Globus pallidus (tissue), 1 donor: ENCODE results near the gene SAMD7.

Experiments used
- DNase-seq: peaks from one replicate; pipeline ENCODE4 v3.0.0-alpha.2; 2015; ENCODE audit warnings: low spot score

The SAMD7 gene, protein sequence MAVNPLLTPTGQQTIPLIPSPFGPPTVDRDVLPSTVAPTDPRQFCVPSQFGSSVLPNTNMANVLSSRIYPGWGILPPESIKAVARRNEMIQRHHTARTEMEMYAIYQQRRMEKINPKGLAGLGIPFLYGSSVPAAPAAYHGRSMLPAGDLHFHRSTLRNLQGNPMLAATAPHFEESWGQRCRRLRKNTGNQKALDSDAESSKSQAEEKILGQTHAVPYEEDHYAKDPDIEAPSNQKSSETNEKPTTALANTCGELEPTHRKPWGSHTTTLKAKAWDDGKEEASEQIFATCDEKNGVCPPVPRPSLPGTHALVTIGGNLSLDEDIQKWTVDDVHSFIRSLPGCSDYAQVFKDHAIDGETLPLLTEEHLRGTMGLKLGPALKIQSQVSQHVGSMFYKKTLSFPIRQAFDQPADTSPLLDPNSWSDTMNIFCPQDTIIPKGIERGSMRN

DNA sequence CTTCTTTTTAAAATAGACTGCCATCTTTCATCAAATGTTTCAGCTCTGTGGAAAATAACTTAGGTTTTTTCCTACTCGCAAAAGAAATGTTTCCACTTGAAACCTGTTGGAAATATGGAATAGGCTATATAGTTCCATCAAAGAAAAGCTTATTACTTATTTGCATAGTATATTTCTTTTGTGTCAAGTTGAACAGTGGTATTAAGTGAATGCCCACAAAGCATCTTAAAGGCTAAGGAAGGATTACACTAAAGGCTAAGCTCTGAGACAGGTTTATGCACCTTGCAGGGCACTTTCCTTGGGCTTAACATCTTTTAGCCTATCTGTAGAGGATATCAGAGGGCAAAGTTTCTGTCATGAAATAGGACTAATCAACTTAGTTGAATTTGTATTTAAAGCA, at the start of gene SAMD7:
SAMD7 (plus strand) TSS at position 301 of the 400 bp plus-strand sequence. CDS start 7,927 bp downstream, outside the sequence.
- no peak for DNase-seq

GRCh38 chr3:169861871-169862270, 49.5 kb upstream of the SAMD7 start:
- DNase-seq, result no peak

DNA sequence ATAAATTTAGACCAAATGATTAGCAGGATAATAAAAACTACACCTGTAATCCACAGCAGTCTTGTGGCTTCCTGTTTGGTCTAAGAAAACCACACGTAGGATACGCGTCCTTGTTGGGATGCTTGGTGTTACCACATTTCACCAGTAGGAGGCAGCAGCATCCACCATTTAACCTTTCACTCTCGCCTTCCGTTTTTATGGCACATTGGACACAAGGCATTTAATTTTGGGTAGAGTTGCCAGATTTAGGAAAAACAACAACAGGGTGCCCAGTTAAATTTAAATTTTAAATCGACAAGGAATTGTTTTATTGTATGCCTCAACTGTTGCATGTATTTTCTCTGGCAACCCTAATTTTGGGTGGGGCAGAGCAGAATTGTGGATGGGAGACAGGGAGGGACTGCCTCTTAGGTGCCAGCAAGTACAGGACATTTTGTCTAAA, 47.9 kb upstream of the SAMD7 start:
- peak; percentile 77 for DNase-seq

- DNase-seq, result no peak
These were observed 47.1 kb upstream of the SAMD7 start for GRCh38 chr3:169864270-169864669.

- no peak for DNase-seq
These were observed 46.1 kb upstream of the SAMD7 start for GRCh38 chr3:169865176-169865767.

DNA sequence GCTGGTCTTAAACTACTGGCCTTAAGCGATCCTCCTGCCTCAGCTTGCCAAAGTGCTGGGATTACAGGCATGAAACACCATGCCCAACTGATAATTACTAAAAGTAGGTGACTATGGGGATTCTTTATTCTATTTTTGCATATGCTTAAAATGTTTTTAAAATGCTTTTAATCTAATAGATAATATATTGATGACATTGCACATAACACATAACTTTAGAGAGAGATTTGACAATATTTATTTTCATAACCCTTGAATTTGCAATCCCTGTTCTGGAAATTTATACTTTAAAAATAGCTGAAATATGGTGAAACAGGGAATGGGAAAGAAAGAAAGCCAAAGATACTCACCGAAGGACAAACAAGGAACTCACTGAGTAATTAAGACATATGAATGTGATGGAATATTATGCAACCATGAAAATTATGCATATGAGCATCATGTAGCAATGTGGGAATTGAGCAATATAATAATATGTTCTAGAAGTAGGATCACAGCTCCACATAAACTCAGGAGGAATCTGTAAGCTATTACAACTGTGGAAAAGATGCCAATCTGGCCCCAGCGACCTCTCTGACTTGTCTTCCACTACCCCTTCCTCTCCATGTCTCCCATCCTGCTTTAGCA, 43.7 kb upstream of the SAMD7 start:
- DNase-seq, result no peak

GRCh38 chr3:169868369-169868768, 43.0 kb upstream of the SAMD7 start:
- DNase-seq, result no peak

GRCh38 chr3:169869484-169870220, 41.7 kb upstream of the SAMD7 start, which contains the start of gene LRRC31:
LRRC31 (minus strand) TSS chr3:169869935; CDS start chr3:169869807, 128 bp downstream.
- no peak for DNase-seq

DNA sequence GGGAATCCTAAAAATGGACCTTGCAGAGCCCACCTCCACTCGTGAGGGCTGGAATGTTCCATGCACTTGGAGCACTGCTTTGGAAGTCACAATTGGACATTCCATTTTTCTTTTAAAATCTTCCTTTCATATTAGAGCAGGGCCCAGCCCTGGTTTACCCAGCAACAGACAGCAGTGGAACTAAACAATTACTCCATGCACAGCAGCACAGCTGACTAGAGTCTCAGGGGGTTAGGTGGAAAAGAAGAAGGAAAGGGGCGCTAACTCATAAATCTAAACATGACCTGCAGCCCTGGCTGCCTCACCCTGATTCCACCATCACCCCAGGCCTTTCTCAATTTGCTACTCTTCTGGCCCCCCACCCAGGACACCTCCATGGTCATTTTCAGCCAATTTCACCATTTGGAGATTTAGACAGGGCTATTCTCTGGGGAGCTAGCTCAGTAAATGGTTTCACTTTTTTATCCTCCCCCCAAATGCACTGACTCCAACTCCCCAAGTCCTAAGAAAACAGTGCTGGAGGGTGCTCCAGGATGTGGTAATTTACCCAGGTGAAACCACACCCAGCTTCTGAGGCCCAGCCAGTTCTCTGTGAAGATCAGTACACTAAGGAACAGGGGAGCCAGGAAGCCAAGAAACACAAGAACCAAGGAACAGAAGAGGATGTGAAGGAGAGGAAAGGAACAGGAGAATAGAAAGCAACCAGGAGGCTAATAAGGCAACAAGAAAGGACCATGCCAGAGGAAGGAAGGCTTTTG, 40.1 kb upstream of the SAMD7 start:
- no peak for DNase-seq

GRCh38 chr3:169879013-169879557, 32.3 kb upstream of the SAMD7 start:
- no peak for DNase-seq

DNA sequence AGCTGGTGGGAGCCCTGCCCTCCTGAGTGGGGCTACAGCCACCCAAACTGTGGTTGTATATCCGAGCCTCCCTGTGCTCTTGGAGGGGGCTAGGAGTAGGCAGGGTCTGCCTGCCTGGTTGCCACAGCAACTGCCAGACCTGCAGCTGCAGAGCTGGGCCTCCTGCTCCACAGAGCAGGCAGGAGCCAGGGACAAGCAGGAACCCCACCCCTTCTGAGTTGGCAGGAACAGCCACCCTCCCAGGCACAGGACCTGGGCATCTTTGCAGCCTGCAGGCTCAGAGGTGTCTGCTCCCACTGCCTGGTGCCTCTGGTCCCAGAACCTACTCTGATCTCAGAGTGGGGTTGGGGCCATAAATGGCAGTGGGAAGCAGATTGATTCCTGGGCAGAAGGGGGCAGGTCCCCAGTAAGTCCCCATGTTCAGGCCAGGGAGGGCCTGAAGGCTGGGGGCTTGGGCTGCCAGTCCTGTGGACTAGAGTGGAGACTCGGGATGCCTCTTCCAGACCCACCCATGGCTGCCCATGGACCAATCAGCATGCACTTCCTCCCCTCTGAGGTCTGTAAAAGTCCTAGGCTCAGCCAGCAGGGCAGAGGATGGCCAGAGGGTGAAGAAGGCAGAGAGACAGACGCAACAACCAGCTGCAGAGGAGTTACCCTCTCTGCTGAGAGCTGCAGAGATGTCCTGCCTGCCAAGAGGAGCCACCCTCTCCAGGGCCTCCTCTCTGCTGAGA, 31.4 kb upstream of the SAMD7 start:
- DNase-seq, result no peak

GRCh38 chr3:169880576-169881250, 30.7 kb upstream of the SAMD7 start:
- DNase-seq, result no peak

DNA sequence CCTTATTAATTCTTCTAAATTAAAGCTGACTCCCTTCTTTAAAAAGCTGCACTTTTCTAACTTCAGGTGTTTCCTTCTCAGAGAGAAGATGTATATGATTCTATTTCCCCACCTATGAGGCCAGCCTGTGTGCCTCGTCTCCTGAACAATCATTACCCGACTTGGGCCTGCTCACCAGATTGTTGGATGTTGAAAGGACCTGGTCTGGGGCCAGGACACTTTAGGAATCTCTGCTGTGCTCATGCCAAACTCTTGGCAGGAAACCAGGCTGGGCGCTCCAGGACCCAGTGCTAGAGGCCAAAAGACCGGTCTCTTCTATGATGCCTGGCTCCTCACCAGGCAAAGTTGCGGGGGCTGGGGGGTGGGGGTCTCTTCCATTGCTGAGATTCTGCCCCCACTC, 24.7 kb upstream of the SAMD7 start:
- DNase-seq, result peak; percentile 77

- DNase-seq, result no peak
These were observed 19.5 kb upstream of the SAMD7 start for GRCh38 chr3:169891886-169892285.

DNA sequence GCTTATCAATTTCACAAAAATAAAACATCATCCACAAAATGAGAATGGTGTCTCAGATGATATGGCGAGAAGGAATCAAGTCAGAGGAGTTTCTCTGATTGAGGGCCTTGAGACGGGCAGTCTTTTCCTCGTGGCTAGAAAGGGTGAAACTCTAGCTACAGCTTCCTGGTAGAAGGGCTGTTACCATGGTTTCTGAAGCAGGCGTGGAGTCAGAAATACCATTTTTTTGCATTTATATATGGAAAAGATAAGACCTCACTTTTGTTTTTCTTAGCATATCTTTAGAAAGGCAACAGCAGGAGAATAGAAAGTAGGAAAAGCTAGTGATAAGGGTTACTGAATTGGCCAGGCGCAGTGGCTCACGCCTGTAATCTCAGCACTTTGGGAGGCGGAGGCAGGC, 17.3 kb upstream of the SAMD7 start:
- DNase-seq, result no peak

GRCh38 chr3:169895072-169895471, 16.3 kb upstream of the SAMD7 start:
- no peak for DNase-seq

GRCh38 chr3:169897284-169897683, 14.1 kb upstream of the SAMD7 start:
- DNase-seq, result no peak

- DNase-seq, result no peak
These were observed 9.9 kb upstream of the SAMD7 start for GRCh38 chr3:169901453-169901852.

- DNase-seq, result no peak
These were observed 6.0 kb upstream of the SAMD7 start for GRCh38 chr3:169905404-169905803.

- no peak for DNase-seq
These were observed 3.9 kb upstream of the SAMD7 start for GRCh38 chr3:169907476-169907875.
